NCI-H748 (cell line): Measurements from ENCODE around the gene TPM2.
"Not testable (repeated sequence)": the region's sequence is repeated elsewhere in the genome, so short reads cannot be mapped to it uniquely, and the experiment has no call there.

Source experiments
- DNase-seq: peaks from one replicate; lab custom pipeline; 2025; ENCODE audit not compliant: unreplicated experiment; lab: John Stamatoyannopoulos, UW

The TPM2 gene

DNA sequence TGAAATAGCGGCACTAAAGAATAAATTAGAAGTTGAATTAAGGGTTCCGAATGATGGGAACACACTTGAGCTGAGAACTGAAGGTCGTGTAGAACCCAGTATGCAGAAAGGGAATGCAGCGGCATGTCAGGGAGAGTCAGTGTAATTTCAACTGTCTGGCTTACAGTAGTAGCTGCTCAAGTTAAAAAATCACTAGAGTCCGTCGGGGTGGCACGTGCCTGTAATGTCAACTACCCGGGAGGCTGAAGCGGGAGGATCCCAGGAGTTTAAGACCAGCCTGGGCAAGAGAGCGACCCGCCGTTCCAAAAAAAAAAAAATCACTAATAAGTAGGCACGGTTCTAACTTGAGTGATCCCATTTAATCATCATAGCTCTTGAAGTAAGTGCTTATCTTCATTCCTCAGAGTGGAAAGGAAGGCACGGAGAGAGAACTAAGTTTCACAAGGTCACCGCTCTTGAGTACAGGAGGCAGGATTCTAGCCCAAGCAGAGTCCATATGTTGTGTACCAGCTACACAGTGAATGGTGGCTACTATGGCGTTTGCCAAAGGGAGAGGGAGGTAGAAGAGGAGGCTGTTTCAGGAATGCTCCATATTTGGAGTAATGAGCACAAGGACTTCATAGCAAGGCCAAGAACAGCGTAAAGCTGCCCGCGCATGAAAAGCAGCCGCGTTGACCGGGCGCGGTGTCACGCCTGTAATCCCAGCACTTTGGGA lies 32.7 kb downstream of the TPM2 start:
- peak; percentile 80 for DNase-seq

- DNase-seq, result peak; percentile 24
These were observed 33.4 kb downstream of the TPM2 start for GRCh38 chr9:35656348-35656747.

DNA sequence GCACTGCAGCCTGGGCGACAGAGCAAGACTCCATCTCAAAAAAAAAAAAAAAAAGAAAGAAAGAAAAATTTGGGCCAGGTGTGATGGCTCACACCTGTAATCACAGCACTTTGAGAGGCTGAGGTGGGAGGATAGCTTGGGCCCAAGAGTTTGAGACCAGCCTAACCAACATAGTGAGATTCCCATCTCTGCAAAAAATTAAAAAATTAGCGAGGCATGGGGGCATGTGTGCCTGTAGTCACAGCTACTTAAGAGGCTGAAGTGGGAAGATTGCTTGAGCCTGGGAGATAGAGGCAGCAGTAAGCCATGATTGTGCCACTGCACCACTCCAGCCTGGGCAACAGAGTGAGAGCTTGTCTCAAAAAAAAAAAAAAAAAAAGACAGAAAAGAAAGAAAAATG lies 36.1 kb downstream of the TPM2 start:
- DNase-seq, result no peak

GRCh38 chr9:35652829-35653209 lies 36.9 kb downstream of the TPM2 start:
- DNase-seq, result no peak

DNA sequence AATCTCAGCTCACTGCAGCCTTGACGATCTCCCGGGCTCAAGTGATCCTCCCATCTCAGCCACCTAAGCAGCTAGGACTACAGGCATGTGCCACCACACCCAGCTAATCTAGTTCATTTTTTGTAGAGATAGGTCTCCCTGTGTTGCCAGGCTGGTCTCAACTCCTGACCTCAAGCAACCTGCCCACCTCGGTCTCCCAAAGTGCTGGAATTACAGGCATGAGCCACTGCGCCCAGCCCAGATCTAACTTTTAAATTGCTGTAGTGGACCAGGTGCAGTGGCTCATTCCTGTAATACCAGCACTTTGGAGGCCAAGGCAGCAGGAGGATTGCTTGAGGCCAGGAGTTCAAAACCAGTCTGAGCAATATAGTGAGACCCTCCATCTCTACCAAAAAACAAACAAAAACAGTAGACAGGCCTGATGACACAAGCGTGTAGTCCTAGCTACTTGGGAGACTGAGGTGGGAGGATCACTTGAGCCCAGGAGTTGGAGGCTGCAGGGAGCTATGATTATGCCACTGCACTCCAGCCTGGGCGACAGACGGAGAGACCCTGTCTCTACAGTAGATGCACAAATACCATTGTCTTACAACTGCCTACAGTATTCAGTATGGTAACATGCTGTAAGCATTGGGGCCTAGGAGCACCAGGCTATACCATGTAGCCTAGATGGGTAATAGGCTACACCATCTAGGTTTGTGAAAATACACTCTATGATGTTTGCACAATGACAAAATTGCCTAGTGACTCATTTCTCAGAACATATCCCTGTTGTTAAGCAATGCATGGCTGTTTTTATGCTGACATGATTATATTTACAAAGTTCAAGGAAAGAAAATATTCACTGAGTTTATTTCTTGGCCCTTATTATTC lies 37.5 kb downstream of the TPM2 start:
- DNase-seq, result peak; percentile 8

GRCh38 chr9:35650341-35651158 lies 39.2 kb downstream of the TPM2 start, which contains the start of gene SIT1:
Gene SIT1 (minus strand): TSS chr9:35650931. CDS start chr9:35650853, 78 bp downstream.
- peak; percentile 14 for DNase-seq

GRCh38 chr9:35649431-35650340 lies 40.0 kb downstream of the TPM2 start:
- no peak for DNase-seq

DNA sequence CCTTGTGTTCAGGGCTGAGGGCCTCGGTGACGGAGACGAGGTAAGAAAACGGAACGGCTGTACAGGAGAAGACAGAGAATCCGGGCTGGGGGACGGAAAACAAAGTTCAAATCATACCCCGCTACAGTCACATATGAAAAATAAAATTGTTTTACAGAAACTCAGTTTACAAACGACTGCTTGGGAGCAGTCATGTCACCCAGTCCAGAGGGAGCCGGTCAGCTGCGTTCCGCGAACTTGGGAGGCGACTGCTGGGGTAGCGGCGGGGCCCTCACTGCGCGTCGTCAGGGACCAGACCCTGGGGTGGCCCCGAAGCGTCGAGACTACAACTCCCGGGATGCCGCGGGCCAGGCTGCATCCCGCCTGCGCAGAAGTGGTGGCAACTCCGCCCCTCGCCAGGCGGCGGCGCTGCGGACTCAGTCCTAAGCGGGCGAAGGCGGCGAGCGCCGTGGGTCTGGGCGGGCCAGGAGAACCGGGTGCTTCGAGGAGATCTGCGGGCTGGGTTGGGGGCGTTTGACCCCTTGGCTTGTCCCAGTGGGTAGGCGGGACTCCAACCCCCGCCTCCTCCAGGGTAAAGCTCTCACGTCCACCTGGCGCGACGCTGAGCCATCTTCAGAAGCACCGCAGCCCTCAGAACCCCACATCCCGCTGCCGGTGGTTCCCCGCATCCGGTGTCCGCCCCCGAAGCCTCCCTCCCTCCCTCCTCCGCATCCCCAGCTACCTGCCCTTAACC lies 43.0 kb downstream of the TPM2 start:
- peak; percentile 93 for DNase-seq

DNA sequence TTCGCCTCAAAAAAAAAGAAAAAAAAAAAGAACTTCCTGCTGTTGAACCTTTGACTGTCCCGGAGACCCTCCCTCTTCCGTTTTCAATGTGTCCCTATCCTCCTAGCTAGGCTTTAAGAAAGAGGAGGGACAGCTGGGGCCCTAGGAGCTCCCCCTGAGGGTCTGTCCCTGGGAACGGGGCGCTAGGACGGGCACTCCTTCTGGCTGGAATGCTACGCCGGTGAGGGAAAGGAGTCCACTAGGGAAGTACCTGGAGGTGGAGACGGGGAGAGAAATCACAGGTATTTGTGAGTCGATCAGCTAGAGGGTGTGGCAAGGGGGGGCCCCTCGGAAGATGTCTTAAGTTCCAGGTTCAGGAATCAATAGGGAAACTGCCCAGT lies 43.6 kb downstream of the TPM2 start:
- peak; percentile 64 for DNase-seq

DNA sequence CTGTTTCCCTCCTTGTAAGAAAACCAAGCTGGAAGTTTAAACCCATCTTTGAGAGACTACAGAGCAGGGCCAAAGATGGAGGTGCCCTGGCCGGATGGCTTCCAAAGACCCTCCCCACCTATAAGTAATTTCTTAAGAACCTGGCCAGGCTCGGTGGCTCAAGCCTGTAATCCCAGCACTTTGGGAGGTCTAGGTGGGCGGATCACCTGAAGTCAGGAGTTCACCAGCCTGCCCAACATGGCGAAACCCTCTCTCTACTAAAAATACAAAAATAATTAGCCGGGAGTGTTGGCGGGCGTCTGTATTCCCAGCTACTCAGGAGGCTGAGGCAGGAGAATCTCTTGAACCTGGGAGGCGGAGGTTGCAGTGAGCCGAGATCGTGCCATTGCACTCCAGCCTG lies 44.0 kb downstream of the TPM2 start:
- not testable (repeated sequence) for DNase-seq

- no peak for DNase-seq
These were observed 46.7 kb downstream of the TPM2 start for GRCh38 chr9:35643046-35643445.

DNA sequence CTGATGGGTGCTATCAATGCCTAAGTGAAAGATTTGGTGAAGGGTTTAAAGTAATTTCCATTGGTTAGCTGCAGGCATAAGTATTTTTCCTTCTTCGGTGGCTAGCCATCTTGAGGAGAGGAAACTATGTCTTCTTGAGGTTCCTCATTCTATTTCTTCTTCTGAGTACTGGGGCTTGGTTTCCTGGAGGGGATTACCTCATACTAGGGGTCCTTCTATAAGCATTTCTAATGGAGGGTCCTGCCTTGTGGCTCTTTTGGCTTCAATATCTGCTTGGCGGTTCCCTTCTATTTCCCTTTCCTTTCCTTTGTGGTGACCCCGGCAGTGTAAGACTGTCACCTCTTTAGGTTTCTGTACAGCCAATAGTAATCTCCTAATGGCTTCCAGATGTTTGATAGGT lies 48.2 kb downstream of the TPM2 start:
- DNase-seq, result not testable (repeated sequence)

GRCh38 chr9:35640431-35640830 lies 49.3 kb downstream of the TPM2 start:
- not testable (repeated sequence) for DNase-seq

- DNase-seq, result no peak
These were observed 50.1 kb downstream of the TPM2 start for GRCh38 chr9:35639631-35640030.

GRCh38 chr9:35639225-35639624 lies 50.5 kb downstream of the TPM2 start:
- not testable (repeated sequence) for DNase-seq

GRCh38 chr9:35638751-35639150 lies 51.0 kb downstream of the TPM2 start:
- not testable (repeated sequence) for DNase-seq

DNA sequence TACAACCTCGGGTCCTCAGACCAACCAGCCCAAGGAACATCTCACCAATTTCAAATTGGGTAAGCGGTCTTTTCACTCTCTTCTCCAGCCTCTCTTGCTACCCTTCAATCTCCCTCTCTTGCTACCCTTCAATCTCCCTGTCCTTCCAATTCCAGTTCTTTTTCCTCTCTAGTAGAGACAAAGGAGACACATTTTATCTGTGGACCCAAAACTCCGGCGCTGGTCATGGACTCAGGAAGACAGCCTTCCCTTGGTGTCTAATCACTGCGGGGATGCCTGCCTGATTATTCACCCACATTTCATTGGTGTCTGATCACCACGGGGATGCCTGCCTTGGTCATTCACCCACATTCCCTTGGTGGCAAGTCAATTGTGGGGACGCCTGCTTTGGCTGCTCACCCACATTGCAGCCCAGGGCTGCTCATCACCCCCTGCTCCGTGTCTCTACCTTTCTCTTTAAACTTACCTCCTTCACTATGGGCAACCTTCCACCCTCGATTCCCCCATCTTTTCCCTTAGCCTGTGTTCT lies 52.2 kb downstream of the TPM2 start:
- not testable (repeated sequence) for DNase-seq

DNA sequence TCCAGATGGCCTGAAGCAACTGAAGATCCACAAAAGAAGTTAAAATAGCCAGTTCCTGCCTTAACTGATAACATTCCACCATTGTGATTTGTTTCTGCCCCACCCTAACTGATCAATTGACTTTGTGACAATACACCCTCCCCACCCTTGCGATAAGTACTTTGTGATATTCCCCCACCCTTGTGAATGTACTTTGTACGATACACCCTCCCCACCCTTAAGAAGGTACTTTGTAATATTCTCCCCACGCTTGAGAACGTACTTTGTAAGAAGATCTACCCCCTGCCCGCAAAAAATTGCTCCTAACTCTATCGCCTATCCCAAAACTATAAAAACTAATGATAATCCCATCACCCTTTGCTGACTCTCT lies 52.9 kb downstream of the TPM2 start:
- not testable (repeated sequence) for DNase-seq

DNA sequence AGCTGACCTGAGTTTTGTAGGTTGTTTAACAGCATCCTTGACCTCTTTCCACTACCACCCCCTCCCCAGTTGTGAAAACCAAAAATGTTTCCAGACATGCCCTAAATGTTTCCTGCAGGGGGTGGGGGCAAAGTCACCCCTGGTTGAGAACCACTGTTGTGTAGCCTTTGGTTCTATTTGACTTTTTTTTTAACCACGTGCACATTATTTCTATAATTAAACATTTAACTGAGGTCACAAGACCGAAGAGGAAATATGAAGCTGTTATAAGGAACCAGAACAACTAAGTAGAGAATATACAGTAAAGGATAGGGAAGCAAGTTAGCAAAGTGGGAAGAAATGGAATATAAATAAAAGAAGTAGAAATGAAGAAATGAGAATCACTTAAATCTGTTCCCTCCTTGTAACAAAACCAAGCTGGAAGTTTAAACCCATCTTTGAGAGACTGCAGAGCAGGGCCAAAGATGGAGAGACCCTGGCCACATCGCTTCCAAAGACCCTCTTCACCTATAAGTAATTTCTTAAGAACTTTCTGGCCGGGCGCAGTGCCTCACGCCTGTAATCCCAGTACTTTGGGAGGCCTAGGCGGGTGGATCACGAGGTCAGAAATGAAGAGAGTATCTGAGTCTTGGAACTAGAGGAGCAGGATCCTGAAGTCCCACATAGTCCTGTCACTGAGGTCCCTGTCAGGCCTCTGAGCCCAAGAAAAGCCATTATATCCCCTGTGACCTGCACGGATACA lies 53.4 kb downstream of the TPM2 start:
- DNase-seq, result no peak
